Adrenal gland (tissue), 12 donors: Measurements from ENCODE around the gene STT3B. TPM values are rescaled to one million over a fixed set of nuclear protein-coding genes. Genes with fewer than 3 reads are reported as not detected.

Experiments used
- DNase-seq, 7 donors: peaks; one replicate each; pipeline ENCODE4 v3.0.0-alpha.2; 2019 to 2020
- H3K27ac ChIP-seq, 5 donors: fragments of 200-600 bp; sonication (generic) in 4 of 5; 1 replicate in 3 of 5; 2 replicates in 2 of 5; pipeline versions ENCODE4 v1.5.1 to v1.8.0; 2016 to 2020; ENCODE audit warnings: mild to moderate bottlenecking in 1 of 5
- H3K27me3 ChIP-seq: fragments of 200-600 bp; 2 replicates; pipeline ENCODE4 v1.8.0; 2021
- H3K36me3 ChIP-seq, 2 donors: fragments of 200-600 bp; replicated peaks in 1 of 2; 1 replicate in 1 of 2; 2 replicates in 1 of 2; pipeline versions ENCODE4 v1.5.1 to v1.8.0; 2018 to 2022
- H3K4me1 ChIP-seq, 2 donors: fragments of 200-600 bp; replicated peaks in 1 of 2; 1 replicate in 1 of 2; 2 replicates in 1 of 2; pipeline versions ENCODE4 v1.5.1 to v1.8.0; 2018 to 2021
- H3K4me3 ChIP-seq, 4 donors: fragments of 200-600 bp; sonication (generic) in 3 of 4; one replicate each; pipeline ENCODE4 v1.5.1; 2016 to 2018
- H3K9me3 ChIP-seq, 3 donors: fragments of 200-600 bp; sonication (generic) in 1 of 3; replicated peaks in 1 of 3; 1 replicate in 2 of 3; 2 replicates in 1 of 3; pipeline versions ENCODE4 v1.5.1 to v1.8.0; 2016 to 2021
- CTCF ChIP-seq, 6 experiments: fragments of 450-650 bp in 4 of 6; fragments of 200-600 bp in 2 of 6; sonication (generic) in 1 of 6; IDR thresholded peaks; 1 replicate in 5 of 6; 2 replicates in 1 of 6; pipeline versions ENCODE4 v1.5.1 to v1.8.0; 2016 to 2021; ENCODE audit warnings: antibody characterized with exemption in 6 of 6, mild to moderate bottlenecking in 2 of 6, moderate library complexity in 1 of 6
- POLR2A ChIP-seq, 2 donors: fragments of 450-650 bp; IDR thresholded peaks; one replicate each; pipeline ENCODE4 v1.6.1; 2017; ENCODE audit warnings: antibody characterized with exemption in 2 of 2, mild to moderate bottlenecking in 2 of 2, moderate library complexity in 1 of 2
- WGBS, 4 donors: extraction: QIAGEN DNeasy Blood & Tissue Kit in 2 of 4; methylation state at CpG; one replicate each; pipeline versions ENCODE4 v1.1.5 to v1.1.7; 2013 to 2017; 5-methylcytosine and 5-hydroxymethylcytosine counted together
- intact Hi-C, 2 donors: fragments of 100-400 bp; cut with DNase I; formaldehyde crosslinking; loops; one replicate each; pipeline versions ENCODE4 v1.14.1 to v1.15.0; 2022 to 2023
- polyA plus RNA-seq, 3 donors: library from polyadenylated mRNA; stranded (reverse); fragments of 200-250 nt in 2 of 3; fragments of 350-450 nt in 1 of 3; fragmentation: Illumina TruSeq in 1 of 3; extraction: RNeasy Lipid Tissue Mini Kit (QIAGEN cat#74804) in 1 of 3; gene quantifications; one replicate each; pipeline ENCODE4 v1.2.3, GENCODE V29; 2013 to 2014
- total RNA-seq, 9 donors: library from RNA; depleted of rRNA in 4 of 9; stranded (reverse); fragments of >200 nt in 4 of 9; fragments of 120-200 nt in 1 of 9; fragmentation: NEBNext Ultra II Directional in 1 of 9; extraction: Animal tissue kit (Norgen Biotek cat#: 25700) in 1 of 9; gene quantifications; one replicate each; pipeline versions ENCODE4 v1.1.0 to v1.2.4, GENCODE V29; 2013 to 2023
- donor health status: healthy with polysubstance abuse.
- donor health status: Bipolar disorder and iron deficiency.
- donor health status: DM: yes; HTN: yes; CAD: no.
- donor health status: DM: no; HTN: no; CAD: no.
- donor health status: DM: no; HTN: no; CAD: no.
- donor health status: DM: yes; HTN: yes; CAD: no.

STT3B gene
- total and polyA plus RNA-seq, 12 donors, result 38.0 to 141 (median 104) TPM

- no peak overlapping the region for H3K27ac ChIP-seq
- H3K4me3 ChIP-seq, result no peak overlapping the region
- 85 to 90% (median 87%) methylated on average over 7 of the region's 7 CpGs for WGBS, 4 donors
- peaks cover 0 to 7% of the 10 kb centered on the region in 2 donors for H3K4me1 ChIP-seq
- DNase-seq, result no peak
- H3K9me3 ChIP-seq, result no peaks in the 10 kb centered on the region
- no peak for TF ChIP-seq POLR2A (IDR thresholded peaks at IDR 0.05)
- no peak for TF ChIP-seq CTCF (IDR thresholded peaks at IDR 0.05)
- H3K36me3 ChIP-seq, result peaks cover 0 to 4% of the 10 kb centered on the region in 2 donors
- intact Hi-C loops, result no loop called here
- no peaks in the 10 kb centered on the region for H3K27me3 ChIP-seq
These were observed 47.1 kb downstream of the STT3B start for GRCh38 chr3:31579828-31580227.

GRCh38 chr3:31580645-31581044, 47.9 kb downstream of the STT3B start:
- Histone ChIP-seq H3K27ac (no peak overlapping the region), H3K9me3 (no peaks in the 10 kb centered on the region), H3K27me3 (no peaks in the 10 kb centered on the region), H3K36me3 (peaks cover 0 to 4% of the 10 kb centered on the region in 2 donors), H3K4me1 (peaks cover 0 to 5% of the 10 kb centered on the region in 2 donors), H3K4me3 (no peak overlapping the region)
- 85 to 95% (median 92%) methylated on average over 2 of the region's 2 CpGs for WGBS, 4 donors
- intact Hi-C loops, result no loop called here
- TF ChIP-seq POLR2A (IDR thresholded peaks at IDR 0.05), result no peak
- TF ChIP-seq CTCF (IDR thresholded peaks at IDR 0.05), result no peak
- DNase-seq, result no peak

- no peak overlapping the region for H3K27ac ChIP-seq
- TF ChIP-seq POLR2A (IDR thresholded peaks at IDR 0.05) (no peak), CTCF (IDR thresholded peaks at IDR 0.05) (no peak)
- DNase-seq, result no peak
- no peak overlapping the region for H3K4me3 ChIP-seq
- WGBS, 4 donors, result 79 to 86% (median 84%) methylated on average over 2 of the region's 2 CpGs
- H3K9me3 ChIP-seq, result no peaks in the 10 kb centered on the region
- H3K36me3 ChIP-seq, result peaks cover 0 to 4% of the 10 kb centered on the region in 2 donors
- intact Hi-C loops, result no loop called here
- H3K27me3 ChIP-seq, result no peaks in the 10 kb centered on the region
- peaks cover 0 to 5% of the 10 kb centered on the region in 2 donors for H3K4me1 ChIP-seq
These were observed 48.9 kb downstream of the STT3B start for GRCh38 chr3:31581660-31582059.

- TF ChIP-seq CTCF (IDR thresholded peaks at IDR 0.05), result no peak
- no peak for TF ChIP-seq POLR2A (IDR thresholded peaks at IDR 0.05)
- whole genome bisulfite sequencing, 4 donors, result 97 to 99% (median 98%) methylated on average over 2 of the region's 2 CpGs
- intact Hi-C loops, result no loop called here
- H3K27me3 ChIP-seq, result no peaks in the 10 kb centered on the region
- no peaks in the 10 kb centered on the region for H3K36me3 ChIP-seq
- H3K27ac ChIP-seq, result no peak overlapping the region
- no peaks in the 10 kb centered on the region for H3K4me1 ChIP-seq
- no peak for DNase-seq
- no peak overlapping the region for H3K4me3 ChIP-seq
- H3K9me3 ChIP-seq, result peaks cover 0 to 16% (median 0%) of the 10 kb centered on the region in 3 donors
These were observed 56.5 kb downstream of the STT3B start for GRCh38 chr3:31589228-31589627.
